CD14-positive monocyte (primary cell): ENCODE data around the gene PIAS1. TPM values are rescaled to one million over a fixed set of nuclear protein-coding genes. Genes with fewer than 3 reads are reported as not detected.

Source experiments
- DNase-seq, 3 donors: peaks; one replicate each; pipeline ENCODE4 v3.0.0-alpha.2; 2011 to 2022
- H2AFZ ChIP-seq: 2 replicates; pipeline ENCODE4 v1.6.0; 2012; ENCODE audit warnings: mild to moderate bottlenecking, low read depth, low read length, inconsistent platforms; ENCODE audit not compliant: insufficient read depth, poor library complexity, severe bottlenecking
- H3K27ac ChIP-seq, 2 donors: 1 replicate in 1 of 2; 2 replicates in 1 of 2; pipeline ENCODE4 v1.5.1; 2012 to 2013; ENCODE audit warnings: low read length in 2 of 2, control low read depth in 1 of 2, inconsistent platforms in 1 of 2, low read depth in 1 of 2, mild to moderate bottlenecking in 1 of 2
- H3K27me3 ChIP-seq, 2 donors: one replicate each; pipeline versions ENCODE4 v1.6.0 to v1.6.1; 2011 to 2013; ENCODE audit warnings: low read length in 2 of 2; ENCODE audit not compliant: control insufficient read depth in 2 of 2, insufficient read depth in 2 of 2
- H3K36me3 ChIP-seq, 2 donors: replicated peaks in 1 of 2; 1 replicate in 1 of 2; 2 replicates in 1 of 2; pipeline versions ENCODE4 v1.5.1 to v1.6.1; 2012 to 2013; ENCODE audit warnings: low read length in 2 of 2, control low read depth in 1 of 2, inconsistent platforms in 1 of 2, mild to moderate bottlenecking in 1 of 2; ENCODE audit not compliant: insufficient read depth in 2 of 2, control insufficient read depth in 1 of 2
- H3K4me1 ChIP-seq, 2 donors: 1 replicate in 1 of 2; 2 replicates in 1 of 2; pipeline versions ENCODE4 v1.5.1 to v1.6.1; 2012 to 2013; ENCODE audit warnings: low read length in 2 of 2, control low read depth in 1 of 2, inconsistent platforms in 1 of 2, mild to moderate bottlenecking in 1 of 2, moderate library complexity in 1 of 2; ENCODE audit not compliant: insufficient read depth in 2 of 2, control insufficient read depth in 1 of 2
- H3K4me2 ChIP-seq: replicated peaks from 2 replicates; pipeline ENCODE3; 2012; ENCODE audit warnings: low read length, moderate library complexity, mild to moderate bottlenecking; ENCODE audit not compliant: poor library complexity, severe bottlenecking; ENCODE audit errors: extremely low read depth
- H3K4me3 ChIP-seq, 3 experiments: fragments of 200-600 bp in 1 of 3; sonication (generic) in 1 of 3; replicated peaks in 1 of 3; 1 replicate in 2 of 3; 2 replicates in 1 of 3; pipeline ENCODE4 v1.5.1; 2011 to 2013; ENCODE audit warnings: low read length in 3 of 3, mild to moderate bottlenecking in 3 of 3, control low read depth in 2 of 3, low read depth in 2 of 3, inconsistent platforms in 1 of 3, moderate library complexity in 1 of 3
- H3K79me2 ChIP-seq: 2 replicates; pipeline ENCODE4 v1.6.0; 2012; ENCODE audit warnings: mild to moderate bottlenecking, control low read depth, inconsistent platforms, low read length, moderate library complexity; ENCODE audit not compliant: insufficient read depth
- H3K9ac ChIP-seq: 2 replicates; pipeline ENCODE4 v1.6.0; 2017; ENCODE audit warnings: low read length, mild to moderate bottlenecking; ENCODE audit not compliant: insufficient read depth, poor library complexity, severe bottlenecking
- H3K9me3 ChIP-seq, 2 donors: replicated peaks in 1 of 2; 1 replicate in 1 of 2; 2 replicates in 1 of 2; pipeline versions ENCODE4 v1.5.1 to v1.6.1; 2012 to 2013; ENCODE audit warnings: low read length in 2 of 2, control low read depth in 1 of 2; ENCODE audit not compliant: control insufficient read depth in 1 of 2, insufficient read depth in 1 of 2
- H4K20me1 ChIP-seq: 2 replicates; pipeline ENCODE4 v1.6.0; 2012; ENCODE audit warnings: mild to moderate bottlenecking, low read length, control low read depth, moderate library complexity; ENCODE audit not compliant: insufficient read depth
- H3K27ac Mint-ChIP-seq, 7 donors: one replicate each; pipeline ENCODE4 v1.8.0; 2020; ENCODE audit warnings: mild to moderate bottlenecking in 7 of 7, mixed read lengths in 7 of 7, moderate library complexity in 6 of 7, inconsistent platforms in 2 of 7
- H3K27me3 Mint-ChIP-seq, 3 donors: one replicate each; pipeline ENCODE4 v1.8.0; 2021 to 2022; ENCODE audit warnings: low read depth in 3 of 3, mild to moderate bottlenecking in 3 of 3, mixed read lengths in 3 of 3, moderate library complexity in 3 of 3, inconsistent platforms in 1 of 3
- H3K36me3 Mint-ChIP-seq, 2 donors: one replicate each; pipeline ENCODE4 v1.8.0; 2020; ENCODE audit warnings: mixed read lengths in 2 of 2, inconsistent platforms in 1 of 2, mild to moderate bottlenecking in 1 of 2
- H3K4me1 Mint-ChIP-seq: one replicate; pipeline ENCODE4 v1.8.0; 2020; ENCODE audit warnings: mild to moderate bottlenecking, mixed read lengths
- H3K4me3 Mint-ChIP-seq, 2 donors: one replicate each; pipeline ENCODE4 v1.8.0; 2020; ENCODE audit warnings: mild to moderate bottlenecking in 2 of 2, mixed read lengths in 2 of 2, moderate library complexity in 1 of 2
- H3K9me3 Mint-ChIP-seq, 7 donors: one replicate each; pipeline ENCODE4 v1.8.0; 2020 to 2022; ENCODE audit warnings: mixed read lengths in 7 of 7, mild to moderate bottlenecking in 6 of 7, moderate library complexity in 6 of 7, inconsistent platforms in 2 of 7
- CTCF ChIP-seq: fragments of 200-600 bp; IDR thresholded peaks from one replicate; pipeline ENCODE4 v1.8.0; 2022; ENCODE audit warnings: antibody characterized with exemption, mild to moderate bottlenecking
- WGBS: methylation state at CpG from one replicate; pipeline ENCODE4 v1.1.5; 2013; ENCODE audit warnings: missing lambda C conversion rate; ENCODE audit not compliant: insufficient coverage; 5-methylcytosine and 5-hydroxymethylcytosine counted together
- intact Hi-C, 2 donors: fragments of 100-400 bp; cut with micrococcal nuclease; formaldehyde crosslinking; loops; one replicate each; pipeline versions ENCODE4 v1.15.0 to v1.15.1; 2023
- polyA plus RNA-seq, 3 donors: library from polyadenylated mRNA; depleted of rRNA in 1 of 3; unstranded in 2 of 3; stranded (reverse) in 1 of 3; fragments of 300-500 nt in 2 of 3; fragments of >200 nt in 1 of 3; fragmentation: Illumina TruSeq in 2 of 3; gene quantifications; 1 replicate in 2 of 3; 2 replicates in 1 of 3; pipeline ENCODE4 v1.2.3, GENCODE V29; 2012 to 2021

Gene PIAS1
- polyA plus RNA-seq, 3 donors: 47.3 to 109 (median 89.8) TPM

DNA sequence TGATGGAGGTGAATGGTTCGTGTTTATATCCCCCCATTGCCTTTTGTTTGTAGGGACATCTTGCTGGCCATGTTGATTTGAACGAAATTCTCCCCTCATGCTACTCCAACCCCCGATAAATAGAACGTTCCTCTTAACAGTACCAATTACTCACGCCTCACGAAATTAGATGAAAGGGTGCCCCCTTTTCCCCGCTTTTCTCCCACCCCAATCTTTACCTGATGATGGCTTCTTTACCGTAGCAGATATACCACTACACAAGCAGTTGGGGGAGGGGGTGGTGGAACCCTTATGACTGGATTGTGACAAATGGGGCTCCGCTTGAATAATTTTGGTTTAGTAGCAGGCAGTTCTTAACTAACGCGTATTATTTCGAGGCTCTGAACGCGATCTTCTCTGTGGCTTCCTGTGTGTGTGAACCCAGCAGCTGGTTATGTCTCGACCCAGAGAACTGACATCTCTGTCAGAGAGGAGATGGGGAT, 1.1 kb downstream of the PIAS1 start:
- Mint-ChIP-seq H3K4me1 (peaks cover 55% of the 10 kb centered on the region), H3K36me3 (peaks cover 4 to 8% of the 10 kb centered on the region in 2 donors), H3K9me3 (no peaks in the 10 kb centered on the region), H3K27me3 (no peaks in the 10 kb centered on the region), H3K27ac (peak overlapping the region; percentile 84 to 98 (median 95)), H3K4me3 (peak overlapping the region; percentile 86 to 97)
- Histone ChIP-seq H3K79me2 (peaks cover 62% of the 10 kb centered on the region), H3K4me3 (peak overlapping the region; percentile 60 to 98 (median 98)), H3K4me1 (peaks cover 20 to 35% of the 10 kb centered on the region in 2 donors), H3K9ac (peak overlapping the region; percentile 98), H3K4me2 (peak overlapping the region; percentile 89), H3K9me3 (no peaks in the 10 kb centered on the region), H4K20me1 (peaks cover 61% of the 10 kb centered on the region), H2AFZ (peak overlapping the region; percentile 85), H3K27ac (peak overlapping the region; percentile 88 to 89), H3K27me3 (no peaks in the 10 kb centered on the region), H3K36me3 (peaks cover 0 to 3% of the 10 kb centered on the region in 2 donors)
- no peak for TF ChIP-seq CTCF
- WGBS: no CpG with 5 or more reads among the region's 15 CpGs
- intact Hi-C loops: loop anchor here in 1 of 2 donors (10.0 kb wide), 1 partner anchor 170 kb away; the partner anchor contains the start of gene CLN6
- DNase-seq: peak; percentile 27 to 37 (median 37)

GRCh38 chr15:68056097-68056865, 2.2 kb downstream of the PIAS1 start:
- Histone ChIP-seq H2AFZ (no peak overlapping the region), H3K27me3 (no peaks in the 10 kb centered on the region), H4K20me1 (peaks cover 71% of the 10 kb centered on the region), H3K4me2 (peak overlapping the region; percentile 89), H3K36me3 (peaks cover 0 to 3% of the 10 kb centered on the region in 2 donors), H3K27ac (peak overlapping the region in 1 of 2 donors; percentile 17), H3K4me1 (peaks cover 28 to 45% of the 10 kb centered on the region in 2 donors), H3K79me2 (peaks cover 72% of the 10 kb centered on the region), H3K9ac (peak overlapping the region; percentile 98), H3K4me3 (peak overlapping the region; percentile 60 to 98 (median 98)), H3K9me3 (no peaks in the 10 kb centered on the region)
- peaks cover 60% of the 10 kb centered on the region for H3K4me1 Mint-ChIP-seq
- no peak for TF ChIP-seq CTCF
- 63% methylated on average over 2 of the region's 5 CpGs for WGBS
- peak overlapping the region in 4 of 7 donors; percentile 6 to 91 (median 40) for H3K27ac Mint-ChIP-seq
- H3K9me3 Mint-ChIP-seq: no peaks in the 10 kb centered on the region
- H3K4me3 Mint-ChIP-seq: peak overlapping the region; percentile 49 to 97
- intact Hi-C loops: loop anchor here in 1 of 2 donors (10.0 kb wide), 1 partner anchor 169 kb away; the partner anchor contains the start of gene CLN6
- DNase-seq: no peak
- peaks cover 4 to 9% of the 10 kb centered on the region in 2 donors for H3K36me3 Mint-ChIP-seq
- no peaks in the 10 kb centered on the region for H3K27me3 Mint-ChIP-seq
